Posterior cingulate gyrus (tissue), 11 donors: Measurements from ENCODE around the gene TBX20.
A peak's percentile ranks its signal among the peaks of the same experiment; 100 is the strongest.
"Not testable (repeated sequence)": the region's sequence is repeated elsewhere in the genome, so short reads cannot be mapped to it uniquely, and the experiment has no call there.

Source experiments
- DNase-seq, 10 donors: peaks; one replicate each; pipeline versions ENCODE4 v3.0.0 to v3.0.0-alpha.2; 2020 to 2021; ENCODE audit warnings: mixed read lengths in 3 of 10
- intact Hi-C: fragments of 100-400 bp; cut with DNase I; formaldehyde crosslinking; loops from one replicate; pipeline ENCODE4 v1.15.1; 2023

TBX20 gene

DNA sequence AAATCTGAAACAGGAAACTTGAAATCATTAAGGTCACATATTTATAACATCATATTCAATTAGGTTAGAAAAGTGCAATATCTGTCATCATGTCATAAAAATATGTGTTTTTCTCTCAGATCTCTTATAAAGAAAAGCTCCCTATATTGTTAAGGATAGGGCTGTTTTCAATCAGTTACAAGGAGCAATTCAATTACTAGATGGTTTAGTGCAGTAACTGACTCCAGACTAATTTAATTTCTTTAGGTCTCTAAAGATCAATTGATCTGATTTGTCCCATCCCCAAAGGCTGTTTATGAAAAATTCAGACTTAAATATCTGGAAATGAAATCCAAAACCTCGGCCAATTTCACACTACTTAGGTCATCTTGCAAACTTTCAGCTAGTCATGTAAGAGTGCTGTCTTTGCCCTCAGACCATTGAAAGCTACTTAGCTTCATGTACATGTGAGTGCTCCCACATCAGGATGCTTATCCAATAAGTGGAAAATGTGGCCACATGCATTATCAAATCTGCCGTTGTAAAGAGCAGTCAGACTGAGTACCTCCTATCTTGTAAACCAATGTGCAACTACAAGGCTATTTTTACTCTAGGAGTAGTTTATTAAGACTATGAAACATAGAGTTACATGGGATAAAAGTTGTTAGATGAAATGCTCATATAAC lies 24.7 kb downstream of the TBX20 start:
- DNase-seq, intact Hi-C loops: not testable (repeated sequence)

- DNase-seq, intact Hi-C loops: not testable (repeated sequence)
These were observed 25.3 kb downstream of the TBX20 start for GRCh38 chr7:35228496-35229051.

DNA sequence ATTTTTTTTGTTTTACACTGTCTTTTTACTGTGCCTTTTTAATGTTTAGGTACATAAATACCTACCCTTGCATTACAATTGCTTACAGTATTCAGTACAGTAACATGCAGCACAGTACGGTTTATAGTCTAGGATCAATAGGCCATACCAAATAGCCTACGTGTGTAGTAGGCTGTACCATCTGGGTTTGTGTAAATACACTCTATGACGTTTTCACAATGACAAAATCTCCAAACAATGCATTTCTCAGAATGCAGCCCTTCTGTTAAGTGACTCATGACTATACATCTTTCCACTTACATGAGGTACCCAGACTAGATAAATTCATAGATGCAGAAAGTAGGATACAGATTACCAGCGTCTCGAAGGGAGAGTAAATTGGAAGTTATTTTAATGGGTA lies 26.5 kb downstream of the TBX20 start:
- intact Hi-C loops, DNase-seq: not testable (repeated sequence)

DNA sequence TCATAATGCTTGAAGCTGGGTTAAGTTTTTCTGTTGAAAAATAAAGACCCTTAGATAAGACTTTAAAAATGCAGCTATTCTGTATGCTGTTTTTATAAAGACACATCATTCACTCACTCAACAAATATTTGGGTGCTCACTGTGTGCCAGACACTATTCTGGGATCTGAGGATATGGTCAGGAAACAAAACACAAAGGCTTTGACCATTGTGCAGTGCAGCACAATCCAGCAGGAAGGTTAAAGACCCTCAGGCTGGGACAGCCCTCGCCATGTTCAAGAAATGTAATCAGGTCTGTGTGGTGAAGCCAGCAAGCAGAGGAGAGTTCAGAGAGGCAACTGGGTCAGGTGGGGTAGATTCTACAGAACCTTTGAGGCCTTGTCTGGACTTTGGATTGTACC lies 31.5 kb downstream of the TBX20 start:
- intact Hi-C loops, result not testable (repeated sequence)

GRCh38 chr7:35220176-35220575 lies 33.7 kb downstream of the TBX20 start:
- DNase-seq, result peak in 1 of 10 donors; percentile 37
- intact Hi-C loops, result not testable (repeated sequence)

More for the DNA sequence above, 31.5 kb downstream of the TBX20 start:
- peak in 1 of 10 donors; percentile 10 for DNase-seq

GRCh38 chr7:35216033-35216432 lies 37.9 kb downstream of the TBX20 start:
- DNase-seq, intact Hi-C loops: not testable (repeated sequence)

DNA sequence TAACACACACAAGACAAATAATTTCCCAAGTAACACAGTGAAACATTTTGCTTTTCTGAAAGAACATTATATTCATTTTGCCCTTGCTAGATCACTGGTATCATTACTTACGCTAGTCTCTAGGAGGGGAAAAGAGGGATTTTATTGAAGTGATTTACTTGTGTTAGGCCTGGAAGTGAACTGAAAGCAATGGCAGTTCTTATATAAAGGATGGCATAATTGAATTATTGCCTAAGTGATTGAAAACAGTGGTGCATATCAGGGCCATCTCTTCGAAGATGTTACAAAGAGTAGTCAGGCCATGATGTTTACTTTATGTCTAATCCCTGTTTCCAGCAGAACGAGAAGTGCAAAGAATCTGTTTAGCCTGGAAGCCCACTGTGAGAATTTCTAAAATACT lies 38.8 kb downstream of the TBX20 start:
- intact Hi-C loops, DNase-seq: not testable (repeated sequence)

DNA sequence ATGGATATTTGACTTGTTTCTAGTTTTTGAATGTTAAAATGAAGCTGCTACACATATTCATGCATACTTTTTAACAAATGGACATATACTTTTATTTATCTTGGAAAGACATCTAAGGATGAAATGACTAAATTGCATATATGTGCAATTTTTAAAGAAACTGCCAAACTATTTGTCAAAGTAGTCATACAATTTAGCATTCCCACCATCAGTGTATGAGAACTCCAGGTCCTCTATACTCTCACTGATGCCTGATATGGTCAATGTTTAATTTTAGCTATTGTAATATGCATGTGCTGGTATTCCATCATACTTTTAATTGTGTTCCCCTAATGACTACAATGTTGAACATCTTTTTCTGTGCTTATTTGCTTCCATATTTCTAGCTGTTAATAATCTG lies 47.0 kb downstream of the TBX20 start:
- intact Hi-C loops, result not testable (repeated sequence)

GRCh38 chr7:35204850-35205249 lies 49.0 kb downstream of the TBX20 start:
- intact Hi-C loops, result not testable (repeated sequence)

More for the DNA sequence above, 47.0 kb downstream of the TBX20 start:
- DNase-seq, result not testable (repeated sequence)

GRCh38 chr7:35204031-35204430 lies 49.9 kb downstream of the TBX20 start:
- DNase-seq, intact Hi-C loops: not testable (repeated sequence)

More at GRCh38 chr7:35204850-35205249, 49.0 kb downstream of the TBX20 start:
- DNase-seq, result not testable (repeated sequence)

DNA sequence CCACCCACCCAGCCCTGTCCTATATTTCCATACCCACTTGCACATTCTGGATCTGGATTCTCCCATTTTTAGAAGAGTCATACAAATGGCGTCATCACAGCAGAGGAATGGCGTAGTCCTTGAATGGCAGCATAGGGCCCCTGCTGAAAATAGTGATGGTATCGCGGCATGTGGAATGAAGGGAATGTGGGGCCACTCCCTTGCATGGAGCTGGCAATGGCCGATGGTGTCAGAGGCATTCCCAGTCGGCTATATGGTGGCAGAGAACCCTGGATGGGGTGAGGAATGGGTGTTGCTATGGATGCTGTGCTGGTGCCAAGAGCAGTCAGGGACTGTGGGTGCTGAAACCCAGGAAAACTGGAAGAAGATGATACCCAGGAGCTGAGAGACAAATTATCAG lies 51.5 kb downstream of the TBX20 start:
- intact Hi-C loops, DNase-seq: not testable (repeated sequence)

- DNase-seq, intact Hi-C loops: not testable (repeated sequence)
These were observed 53.7 kb downstream of the TBX20 start for GRCh38 chr7:35200170-35200569.

DNA sequence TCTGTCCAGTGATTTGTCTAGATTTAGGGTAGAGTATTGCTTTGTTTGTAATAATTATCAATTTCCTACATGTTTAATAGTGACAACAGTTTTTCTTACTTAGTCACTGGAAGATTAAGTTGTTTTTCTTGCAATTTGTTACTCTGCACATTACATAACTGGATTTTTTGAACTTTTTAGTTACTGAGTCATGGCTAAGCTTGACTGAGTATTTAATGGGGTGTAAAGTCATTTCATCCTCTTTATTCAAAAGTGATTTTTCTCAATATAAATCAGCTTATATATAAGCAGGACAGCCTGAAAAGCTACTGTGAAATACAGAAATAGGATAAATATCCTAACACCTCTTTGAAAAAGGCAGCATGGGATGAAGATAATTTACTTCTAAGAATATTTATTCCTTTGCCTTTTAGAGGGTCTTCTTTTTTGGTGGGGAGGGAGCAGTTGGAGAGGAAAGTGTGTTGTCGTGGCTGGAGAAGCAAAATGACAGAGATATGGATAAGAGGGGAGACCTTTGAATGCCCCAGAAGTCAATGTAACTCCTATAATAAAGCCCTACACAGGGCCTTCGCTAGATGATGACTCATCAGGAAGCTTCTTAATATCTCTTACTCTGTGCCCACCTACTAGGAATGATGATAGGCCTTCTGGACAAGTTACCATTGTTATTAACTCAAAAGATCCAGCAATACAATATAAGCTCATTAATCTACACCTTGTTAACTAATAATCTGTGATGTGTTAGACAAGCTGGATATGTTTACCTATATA lies 55.3 kb downstream of the TBX20 start:
- DNase-seq, result not testable (repeated sequence)
- intact Hi-C loops, result loop anchor here (10.0 kb wide), 1 partner anchor 336 kb away; no protein-coding TSS in a partner anchor

DNA sequence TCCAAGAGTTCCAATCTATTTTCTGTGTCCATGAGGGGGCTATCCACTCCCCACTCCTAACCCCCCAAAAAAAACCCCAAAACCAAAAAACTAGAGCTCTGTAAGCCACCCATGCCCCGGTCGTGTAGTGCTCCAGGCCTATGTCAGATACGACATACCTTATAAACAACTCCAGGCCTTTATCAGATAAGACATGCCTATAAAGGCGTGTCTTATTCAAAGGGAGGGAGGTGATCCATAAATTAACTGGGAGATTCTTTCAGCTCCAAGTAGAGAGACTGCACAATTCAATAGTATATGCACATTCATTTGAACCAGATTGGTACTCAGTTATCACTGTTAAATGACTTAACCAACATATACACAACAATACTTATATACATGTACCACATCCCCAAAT lies 62.3 kb downstream of the TBX20 start:
- intact Hi-C loops, result loop anchor here (10.0 kb wide), 1 partner anchor 343 kb away; no protein-coding TSS in a partner anchor
- not testable (repeated sequence) for DNase-seq

DNA sequence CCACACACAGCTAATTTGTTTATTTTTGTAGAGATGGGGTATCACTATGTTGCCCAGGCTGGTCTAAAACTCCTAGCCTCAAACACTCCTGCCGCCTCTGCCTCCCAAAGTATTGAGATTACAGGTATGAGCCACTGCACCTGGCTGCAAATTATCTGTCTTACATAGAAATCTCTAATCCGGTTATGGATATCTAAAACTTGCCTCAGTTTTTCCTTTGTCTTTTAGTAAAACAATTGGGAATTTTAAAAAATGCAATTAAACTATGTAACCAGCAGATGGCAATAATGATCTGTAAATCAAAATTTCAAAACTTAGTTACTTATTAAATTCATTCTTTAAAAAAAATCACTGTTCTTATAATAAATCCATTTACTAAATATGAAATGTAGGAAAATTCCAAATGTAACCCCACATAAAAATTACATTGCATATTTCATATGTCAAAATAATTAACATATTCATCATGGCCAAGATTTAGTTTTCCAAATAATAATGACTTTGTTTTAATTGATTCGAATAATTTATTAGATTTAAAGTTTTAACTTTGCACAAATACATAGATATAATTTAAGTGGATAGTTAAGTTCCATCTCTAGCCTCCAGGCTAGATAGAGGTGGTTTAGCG lies 63.6 kb downstream of the TBX20 start:
- not testable (repeated sequence) for DNase-seq
- intact Hi-C loops, result loop anchor here (10.0 kb wide), 1 partner anchor 345 kb away; no protein-coding TSS in a partner anchor

- peak in 8 of 10 donors; percentile 16 to 91 (median 47) for DNase-seq
- intact Hi-C loops, result not testable (repeated sequence)
These were observed 67.1 kb downstream of the TBX20 start for GRCh38 chr7:35186751-35187150.

GRCh38 chr7:35185908-35186731 lies 67.8 kb downstream of the TBX20 start:
- intact Hi-C loops, result no loop called here
- peak; percentile 35 to 97 (median 81) for DNase-seq

DNA sequence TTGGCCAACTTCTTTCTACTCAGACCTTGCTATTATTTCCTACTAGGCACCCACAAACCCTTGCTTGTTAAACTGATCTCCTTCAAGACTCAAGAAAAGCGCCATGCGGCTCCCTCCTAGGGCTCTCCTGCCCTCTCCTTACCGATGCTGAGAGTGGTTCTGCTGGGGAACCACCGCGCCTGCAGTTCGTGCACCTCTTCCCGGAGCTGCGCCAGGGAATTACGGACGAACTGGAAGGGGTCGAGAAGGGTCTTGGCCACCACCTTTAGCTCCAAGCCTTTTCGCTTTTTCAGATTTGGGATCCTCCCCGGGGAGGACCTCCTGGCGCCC lies 68.4 kb downstream of the TBX20 start:
- DNase-seq, intact Hi-C loops: not testable (repeated sequence)

DNA sequence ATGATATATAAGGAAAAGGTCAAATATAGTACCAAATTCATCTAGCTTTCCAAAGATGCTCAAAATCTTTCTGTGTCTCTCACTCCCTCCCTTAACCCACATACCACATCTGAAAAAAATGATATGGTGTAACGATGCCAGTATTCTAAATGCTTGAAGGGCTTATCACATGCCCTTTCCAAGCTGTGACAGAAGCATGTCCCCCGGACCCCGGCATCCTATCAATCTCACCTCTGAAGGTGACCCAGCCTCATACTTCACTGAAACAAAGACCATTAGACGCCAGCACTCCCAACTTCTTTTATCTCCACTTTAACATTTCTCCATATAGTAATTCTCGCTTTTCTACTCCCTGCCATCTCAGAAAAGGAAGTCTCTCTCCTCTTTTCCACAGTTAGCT lies 68.9 kb downstream of the TBX20 start:
- intact Hi-C loops, DNase-seq: not testable (repeated sequence)
